NCI-H69 (cell line): ENCODE measurements around the gene GOLGA6A.
A peak's percentile ranks its signal among the peaks of the same experiment; 100 is the strongest.
"Not testable (repeated sequence)": the region's sequence is repeated elsewhere in the genome, so short reads cannot be mapped to it uniquely, and the experiment has no call there.

Experiments
- DNase-seq: peaks from one replicate; lab custom pipeline; 2025; lab: John Stamatoyannopoulos, UW

The GOLGA6A gene

DNA sequence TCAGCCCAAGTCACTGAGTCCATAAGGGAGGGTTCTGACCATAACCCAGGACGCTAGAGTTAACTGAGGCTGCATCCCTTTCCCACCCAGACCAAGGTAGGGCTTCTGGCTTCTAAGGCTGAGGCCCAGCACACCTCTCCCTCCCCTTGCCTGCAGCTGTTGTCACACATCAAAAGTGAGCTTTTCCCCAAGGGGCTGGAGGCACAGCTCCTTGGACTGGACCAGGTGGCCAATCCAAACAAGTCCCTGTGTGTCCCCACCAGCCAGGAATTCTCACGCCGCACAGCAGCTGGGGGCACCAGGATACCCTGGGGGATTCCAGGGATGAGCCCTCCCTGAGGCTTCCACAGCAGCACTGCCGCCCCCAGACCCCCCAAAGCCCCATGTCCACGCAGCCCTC lies 25.8 kb upstream of the GOLGA6A start:
- DNase-seq = no peak

DNA sequence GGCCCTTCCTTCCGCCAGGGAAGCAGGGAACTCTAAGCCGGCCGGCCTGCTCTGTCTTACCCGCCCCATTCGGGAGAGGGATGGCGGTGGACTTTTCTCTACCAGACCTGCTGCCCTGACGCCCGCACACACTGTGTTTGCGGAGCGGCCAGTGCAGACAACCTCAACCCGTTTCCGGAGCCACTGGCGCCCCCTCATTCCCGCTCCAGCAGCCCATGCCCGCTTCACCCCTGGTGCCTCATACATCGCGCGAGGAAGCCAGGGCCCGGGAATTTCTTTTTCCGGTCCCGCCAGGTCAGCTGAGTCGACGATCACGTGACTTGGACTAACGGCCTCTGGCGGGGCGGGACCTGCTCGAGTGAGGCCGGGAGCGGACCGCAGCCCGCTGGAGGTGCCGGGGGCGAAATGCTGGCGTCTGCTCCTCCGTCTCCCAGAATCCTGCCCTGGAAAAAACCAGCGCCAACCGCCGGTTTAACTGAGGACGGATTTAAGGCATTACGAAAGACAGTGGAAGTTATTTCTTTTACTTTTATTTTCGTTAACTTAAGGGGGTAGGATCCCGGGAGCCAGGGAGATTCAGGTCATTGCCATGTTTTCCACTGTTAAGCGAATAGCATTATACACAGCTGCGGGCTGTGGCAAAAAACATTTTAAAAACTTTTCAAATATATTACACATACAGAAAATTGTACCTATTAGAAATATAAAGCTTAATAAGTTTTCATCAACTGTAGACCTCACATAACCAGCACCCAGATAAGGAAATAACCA lies 17.8 kb upstream of the GOLGA6A start:
- DNase-seq = not testable (repeated sequence)

DNA sequence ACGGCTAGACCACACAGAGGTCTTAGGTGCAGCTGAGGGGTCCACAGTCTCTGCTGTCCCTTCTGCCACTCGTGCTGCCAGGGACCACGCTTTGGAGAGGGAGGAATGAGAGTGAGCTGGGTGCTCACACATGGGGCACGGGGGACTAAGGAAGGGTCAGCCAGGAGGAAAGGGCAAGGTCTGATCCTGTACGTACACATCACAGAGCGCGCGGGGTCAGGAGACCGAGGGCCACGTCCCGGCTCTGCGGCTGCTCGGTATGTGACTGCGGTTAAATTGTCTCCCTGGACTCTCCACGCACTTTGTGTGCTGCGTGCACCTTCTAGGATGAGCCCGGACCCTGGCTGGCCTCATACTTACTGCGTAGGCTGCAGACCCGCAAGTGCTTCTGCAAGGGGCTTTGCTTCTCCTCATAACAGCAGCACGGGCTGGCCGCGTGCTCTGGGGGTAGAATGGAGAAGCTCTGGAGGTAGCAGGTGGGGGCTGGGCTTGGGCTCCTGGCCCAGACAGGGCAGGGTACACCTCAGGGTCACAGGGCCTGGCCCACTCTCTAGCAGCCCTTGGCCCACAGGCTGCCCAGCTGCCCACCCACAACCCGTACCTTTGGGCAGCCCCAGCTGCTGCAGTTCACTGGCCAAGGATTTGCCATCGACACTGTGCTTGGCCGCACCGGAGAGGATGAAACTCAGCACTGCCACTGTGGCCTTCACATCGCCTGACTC lies 14.6 kb upstream of the GOLGA6A start:
- DNase-seq = not testable (repeated sequence)

DNA sequence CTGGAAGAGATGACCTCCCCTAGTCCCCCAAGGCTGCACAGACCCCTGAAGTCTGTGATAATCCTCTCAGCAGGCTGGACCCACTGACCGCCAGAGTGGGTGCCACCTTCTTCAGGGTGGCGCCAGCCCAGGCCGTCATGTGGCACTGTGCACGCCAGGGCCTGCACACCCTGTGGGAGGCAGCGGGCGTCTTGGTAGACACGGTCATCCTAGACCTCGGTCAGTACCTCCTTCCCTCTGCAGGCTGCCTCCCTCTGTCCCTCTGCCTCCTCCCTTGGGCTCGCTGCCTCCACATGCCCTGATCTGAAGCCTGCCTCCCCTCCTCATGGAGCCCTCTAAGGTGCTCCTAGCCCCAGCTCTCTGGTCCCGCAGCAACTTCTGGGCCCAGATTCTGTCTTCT lies 13.3 kb upstream of the GOLGA6A start:
- DNase-seq = not testable (repeated sequence)

DNA sequence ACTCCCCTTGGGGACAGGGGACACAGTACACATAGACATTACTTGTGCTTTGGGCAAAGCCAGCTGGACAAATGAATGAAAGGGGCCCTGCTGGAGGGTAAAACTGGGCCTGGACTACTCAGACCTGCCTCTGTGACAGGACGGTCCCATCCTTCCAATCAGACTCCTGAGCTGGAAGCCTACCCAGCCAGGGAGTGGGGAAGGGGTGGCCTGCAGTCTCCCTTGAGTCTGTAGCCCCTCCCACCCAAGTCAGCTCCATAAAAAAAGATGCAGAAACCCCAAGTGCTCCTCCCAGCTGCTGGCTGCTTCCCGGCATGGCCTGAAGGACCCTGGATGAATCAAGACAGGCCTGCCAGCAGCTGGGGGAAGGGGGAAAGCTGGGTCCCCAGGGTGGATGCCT lies 12.2 kb upstream of the GOLGA6A start:
- DNase-seq = not testable (repeated sequence)

DNA sequence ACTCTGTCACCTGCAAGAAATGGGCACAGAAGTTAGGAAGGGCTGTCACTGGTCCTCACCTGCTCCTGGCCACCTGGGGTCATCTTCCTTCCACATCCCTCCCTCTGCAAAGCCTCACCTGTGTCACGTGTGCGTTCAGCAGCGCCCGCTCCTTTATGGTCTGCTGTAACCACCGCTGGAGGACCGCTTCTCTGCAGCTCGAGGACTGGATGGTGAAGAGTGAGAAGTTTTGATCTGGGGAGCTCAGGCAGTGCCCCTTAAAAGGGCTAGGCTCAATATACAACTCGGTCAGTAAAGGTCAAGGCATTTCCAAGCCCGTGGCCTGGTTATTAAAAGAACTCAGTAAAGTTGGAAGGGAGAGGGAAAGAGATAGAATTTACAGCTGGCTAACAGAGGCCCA lies 6.6 kb downstream of the GOLGA6A start:
- DNase-seq = not testable (repeated sequence)

- DNase-seq = not testable (repeated sequence)
Observed at GRCh38 chr15:74072614-74073337, 9.6 kb downstream of the GOLGA6A start.

GRCh38 chr15:74072132-74072531 lies 10.2 kb downstream of the GOLGA6A start:
- DNase-seq = not testable (repeated sequence)

DNA sequence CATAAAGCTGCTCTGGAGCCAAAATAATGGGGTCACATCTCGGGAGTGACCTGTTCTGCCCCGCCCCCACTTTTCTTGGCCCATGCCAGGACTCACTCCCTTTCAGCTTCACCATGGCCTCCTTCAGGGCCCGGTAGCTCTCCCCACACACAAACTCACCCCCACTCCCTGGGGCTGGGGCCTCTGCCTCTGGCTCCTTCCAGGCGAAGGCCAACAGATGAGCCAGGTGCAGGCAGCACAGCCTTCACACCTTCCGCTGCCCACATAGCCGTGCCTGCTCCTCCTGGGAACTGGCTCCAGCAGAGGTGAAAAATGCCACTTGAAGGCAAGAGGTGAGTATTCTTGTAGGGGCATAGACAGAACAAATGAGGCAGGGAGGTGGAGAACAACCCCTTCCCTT lies 10.7 kb downstream of the GOLGA6A start:
- DNase-seq = not testable (repeated sequence)

DNA sequence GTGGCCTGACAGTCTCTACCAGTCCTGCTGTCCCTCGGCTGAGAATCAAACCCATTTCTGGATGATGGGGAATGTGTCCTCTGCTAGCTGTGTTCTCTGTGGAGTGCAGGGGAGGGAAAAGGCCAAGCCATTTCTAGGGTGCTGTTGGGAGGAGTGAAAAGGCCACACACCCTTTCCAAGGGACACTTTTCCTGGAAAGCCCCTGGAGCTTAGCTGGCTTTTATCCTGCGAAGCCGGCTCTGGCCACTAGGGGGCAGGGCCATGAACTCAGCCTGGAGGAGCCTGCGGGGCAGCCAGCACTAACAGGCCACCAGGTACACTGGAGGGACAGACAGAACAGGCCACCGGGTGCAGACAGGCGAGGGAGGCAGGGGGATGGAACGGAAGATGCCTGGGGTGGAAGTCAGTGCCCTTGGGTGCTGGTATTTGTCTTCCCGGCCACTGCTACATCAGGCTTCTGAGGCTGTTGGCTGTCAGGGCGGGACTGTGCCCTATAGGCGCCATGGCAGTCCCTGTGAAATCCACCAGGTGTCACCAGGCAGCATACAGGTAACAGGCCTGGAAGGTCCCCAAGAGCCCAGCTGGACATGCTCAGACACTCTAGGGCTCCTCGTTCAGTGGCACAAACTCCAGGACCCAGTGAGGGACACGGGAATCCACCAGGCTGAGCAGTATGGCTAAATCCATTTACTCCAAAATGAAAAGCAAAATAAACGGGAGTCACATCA lies 16.5 kb downstream of the GOLGA6A start:
- not testable (repeated sequence) for DNase-seq

DNA sequence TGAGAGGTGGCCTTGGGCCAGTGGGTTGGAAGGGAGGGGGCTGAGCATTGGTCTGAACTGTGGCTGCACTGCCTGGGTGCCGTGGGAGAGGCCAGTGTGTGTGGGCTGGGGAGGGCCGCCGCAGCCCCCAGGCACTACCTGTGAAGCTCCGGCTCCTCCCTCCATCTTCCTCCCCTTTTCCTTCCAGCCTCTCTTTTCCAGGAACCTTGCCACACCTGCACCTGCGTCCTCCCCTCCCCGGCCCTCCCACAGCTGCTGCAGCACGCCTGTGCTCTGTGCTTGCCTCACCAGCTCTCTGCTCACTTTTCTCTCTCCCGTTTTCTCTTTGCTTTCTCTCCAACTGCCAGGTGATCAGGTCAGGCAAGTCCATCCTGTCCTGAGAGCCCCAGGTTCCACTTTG lies 17.5 kb downstream of the GOLGA6A start:
- peak; percentile 53 for DNase-seq

GRCh38 chr15:74064183-74064582 lies 18.2 kb downstream of the GOLGA6A start:
- DNase-seq = not testable (repeated sequence)

GRCh38 chr15:74063425-74064146 lies 18.8 kb downstream of the GOLGA6A start:
- DNase-seq = not testable (repeated sequence)

GRCh38 chr15:74062671-74063070 lies 19.7 kb downstream of the GOLGA6A start:
- no peak for DNase-seq

GRCh38 chr15:74062236-74062635 lies 20.1 kb downstream of the GOLGA6A start:
- DNase-seq = no peak

GRCh38 chr15:74060251-74060650 lies 22.1 kb downstream of the GOLGA6A start:
- no peak for DNase-seq

DNA sequence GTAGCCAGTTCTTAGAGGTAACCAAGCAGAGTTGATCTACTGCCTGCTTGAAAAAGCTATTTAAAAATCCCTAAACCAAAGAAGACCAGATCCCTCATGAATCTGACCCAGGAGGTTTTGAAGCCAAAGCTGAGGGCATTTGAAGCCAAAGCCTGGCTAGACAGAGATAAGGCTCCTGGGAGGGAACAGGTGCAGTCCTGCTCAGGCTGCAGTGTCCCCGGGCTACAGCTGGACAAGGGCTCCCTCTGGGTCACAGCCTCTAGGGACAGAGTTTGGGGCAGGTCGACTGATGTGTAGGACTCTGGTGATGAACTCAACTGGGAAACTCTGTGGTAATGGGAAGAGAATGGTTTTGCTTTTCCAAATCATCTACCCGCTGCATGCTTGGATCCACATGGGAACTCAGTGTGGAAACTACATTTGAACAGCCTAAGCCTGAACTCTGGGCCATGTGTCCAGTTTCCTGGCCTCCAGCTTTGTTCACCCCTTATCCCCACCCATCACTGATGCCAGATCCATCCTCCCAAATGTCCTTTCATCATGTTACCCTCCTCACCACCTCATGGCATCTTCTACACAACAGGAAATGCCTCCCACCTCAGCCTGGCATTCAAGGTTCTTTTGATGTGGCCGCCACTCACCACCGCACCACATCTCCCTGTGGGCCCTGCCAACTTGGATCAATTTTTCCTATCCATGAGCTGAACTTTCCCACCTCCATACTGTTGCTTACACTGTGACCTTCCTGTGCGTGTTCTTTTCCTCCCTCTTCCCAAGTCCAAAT lies 23.1 kb downstream of the GOLGA6A start:
- not testable (repeated sequence) for DNase-seq

- not testable (repeated sequence) for DNase-seq
Observed at GRCh38 chr15:74056330-74056729, 26.0 kb downstream of the GOLGA6A start.

- DNase-seq = no peak
Observed at GRCh38 chr15:74055804-74056203, 26.5 kb downstream of the GOLGA6A start.

GRCh38 chr15:74053941-74054529 lies 28.3 kb downstream of the GOLGA6A start:
- DNase-seq = peak; percentile 85
